Measurements from ENCODE around the gene TXN.

GRCh38 chr9:110217656-110218099 lies 38.6 kb downstream of the TXN start:
- TF ChIP-seq, protein P1, sequence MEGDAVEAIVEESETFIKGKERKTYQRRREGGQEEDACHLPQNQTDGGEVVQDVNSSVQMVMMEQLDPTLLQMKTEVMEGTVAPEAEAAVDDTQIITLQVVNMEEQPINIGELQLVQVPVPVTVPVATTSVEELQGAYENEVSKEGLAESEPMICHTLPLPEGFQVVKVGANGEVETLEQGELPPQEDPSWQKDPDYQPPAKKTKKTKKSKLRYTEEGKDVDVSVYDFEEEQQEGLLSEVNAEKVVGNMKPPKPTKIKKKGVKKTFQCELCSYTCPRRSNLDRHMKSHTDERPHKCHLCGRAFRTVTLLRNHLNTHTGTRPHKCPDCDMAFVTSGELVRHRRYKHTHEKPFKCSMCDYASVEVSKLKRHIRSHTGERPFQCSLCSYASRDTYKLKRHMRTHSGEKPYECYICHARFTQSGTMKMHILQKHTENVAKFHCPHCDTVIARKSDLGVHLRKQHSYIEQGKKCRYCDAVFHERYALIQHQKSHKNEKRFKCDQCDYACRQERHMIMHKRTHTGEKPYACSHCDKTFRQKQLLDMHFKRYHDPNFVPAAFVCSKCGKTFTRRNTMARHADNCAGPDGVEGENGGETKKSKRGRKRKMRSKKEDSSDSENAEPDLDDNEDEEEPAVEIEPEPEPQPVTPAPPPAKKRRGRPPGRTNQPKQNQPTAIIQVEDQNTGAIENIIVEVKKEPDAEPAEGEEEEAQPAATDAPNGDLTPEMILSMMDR (IDR thresholded peaks at IDR 0.05): peak in 5 of 7 experiments; percentile 71 to 84 (median 79)
- TF ChIP-seq POLR2AphosphoS5 (IDR thresholded peaks at IDR 0.05) (no peak), POLR2A (IDR thresholded peaks at IDR 0.05) (no peak), EP300 (IDR thresholded peaks at IDR 0.05) (no peak)

All from stomach (tissue), 4 donors.